IPS-11a (cell line): ENCODE results near the gene CDK5RAP2.
"Not testable (repeated sequence)": the region's sequence is repeated elsewhere in the genome, so short reads cannot be mapped to it uniquely, and the experiment has no call there.

Source experiments
- H3K4me3 ChIP-seq: one replicate; pipeline ENCODE4 v1.5.1; 2013; ENCODE audit warnings: low read depth, low read length, control low read depth

Gene CDK5RAP2

DNA sequence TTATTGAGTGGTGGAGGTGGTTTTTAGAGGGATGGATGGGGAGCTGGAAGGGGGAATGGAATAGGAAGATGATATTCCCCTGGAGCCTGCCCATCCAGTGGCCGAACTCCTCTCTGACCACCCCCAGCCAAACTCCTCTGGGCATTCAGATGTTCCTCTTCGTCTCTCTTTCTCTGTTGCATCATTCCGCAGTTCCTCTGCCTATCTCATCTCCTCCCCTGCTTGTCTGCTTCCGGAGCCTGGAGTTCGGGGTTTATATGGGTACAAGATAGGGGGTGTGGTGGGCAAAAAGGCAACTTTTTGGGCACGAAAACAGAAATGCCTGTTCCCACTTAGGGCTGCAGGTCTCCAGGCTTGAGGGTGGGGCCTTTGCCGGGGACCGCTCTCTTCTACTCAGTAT, 12.2 kb upstream of the CDK5RAP2 start:
- H3K4me3 ChIP-seq = no peak overlapping the region

DNA sequence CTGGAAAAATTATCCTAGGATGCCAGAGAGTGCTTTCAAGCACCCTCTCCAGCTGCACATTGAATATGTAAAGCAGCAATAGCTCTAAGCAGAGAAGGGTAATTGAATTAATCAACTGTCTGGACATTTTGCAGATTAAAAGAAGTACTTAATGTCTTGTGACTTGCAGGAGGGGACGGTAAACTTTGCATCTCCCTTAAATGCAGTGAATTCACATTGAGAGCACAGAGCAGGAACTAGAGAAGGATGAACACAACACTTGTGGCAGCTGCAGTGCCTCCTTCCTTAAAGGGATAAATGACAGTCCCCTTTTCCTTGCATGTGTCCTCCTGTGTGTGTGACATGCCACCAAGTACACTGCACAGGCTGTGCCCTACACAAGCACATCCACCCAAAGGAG, 7.4 kb upstream of the CDK5RAP2 start:
- no peak overlapping the region for H3K4me3 ChIP-seq

DNA sequence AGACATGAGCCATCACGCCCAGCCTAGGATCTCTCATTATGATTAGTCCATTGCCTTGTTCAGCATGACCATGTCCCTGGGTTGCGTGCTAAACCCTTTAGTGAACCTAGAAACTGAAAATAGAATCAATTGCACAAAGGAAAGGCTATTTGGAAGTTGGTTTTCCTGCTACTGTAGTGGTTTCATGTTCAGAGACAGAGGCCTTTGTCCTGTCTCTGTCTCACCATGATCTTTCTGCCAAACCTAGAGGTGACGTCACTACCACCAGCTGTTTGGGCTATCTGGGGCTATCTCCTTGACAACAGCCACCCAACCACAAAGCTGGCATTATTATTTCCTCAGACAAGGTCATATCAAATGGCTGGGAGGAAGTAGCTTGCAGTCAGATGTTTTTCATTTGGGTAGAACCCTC, 4.0 kb upstream of the CDK5RAP2 start:
- no peak overlapping the region for H3K4me3 ChIP-seq

DNA sequence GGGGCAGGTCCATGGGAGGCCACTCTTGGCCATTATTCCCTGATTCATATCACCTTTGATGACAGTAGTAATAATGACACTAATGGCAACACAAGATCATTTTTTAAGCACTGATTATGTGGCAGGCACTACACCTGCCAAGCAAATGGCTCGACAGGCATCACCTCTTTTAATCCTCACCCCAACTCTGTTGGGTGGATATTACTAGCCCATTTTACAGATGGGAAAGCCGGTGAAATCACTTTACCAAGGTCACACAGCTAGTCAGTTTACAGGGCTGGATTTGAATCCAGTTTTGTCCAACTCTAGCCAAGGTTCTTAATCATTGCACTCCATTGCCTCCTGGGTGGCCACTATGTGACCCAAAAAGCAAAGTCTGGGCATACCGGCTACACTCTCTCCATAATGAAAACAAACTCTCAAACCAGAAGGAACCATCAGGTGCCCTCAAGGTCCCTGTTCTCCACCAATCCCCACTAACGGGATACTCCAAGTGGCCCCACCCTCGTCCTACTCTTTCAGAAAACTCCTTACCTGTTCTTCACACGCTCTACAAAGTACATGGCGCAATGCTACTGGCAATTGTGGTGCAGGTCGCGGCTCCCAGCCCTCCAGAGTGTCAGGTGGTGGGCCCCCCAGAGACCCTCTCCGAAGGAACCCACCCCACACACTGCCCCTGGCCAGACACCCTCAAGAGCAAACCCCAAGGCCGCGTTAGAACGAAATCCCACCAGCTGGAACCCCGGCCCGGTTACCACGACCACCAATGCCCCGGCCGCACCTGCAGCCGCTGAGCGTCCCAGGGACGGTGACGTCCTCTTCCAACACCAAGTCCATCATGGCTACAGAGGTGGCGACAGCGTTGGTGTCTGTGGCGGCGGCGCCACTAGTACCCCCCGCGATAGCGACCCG, 572 bp downstream of the CDK5RAP2 start:
- H3K4me3 ChIP-seq = peak overlapping the region; percentile 89

DNA sequence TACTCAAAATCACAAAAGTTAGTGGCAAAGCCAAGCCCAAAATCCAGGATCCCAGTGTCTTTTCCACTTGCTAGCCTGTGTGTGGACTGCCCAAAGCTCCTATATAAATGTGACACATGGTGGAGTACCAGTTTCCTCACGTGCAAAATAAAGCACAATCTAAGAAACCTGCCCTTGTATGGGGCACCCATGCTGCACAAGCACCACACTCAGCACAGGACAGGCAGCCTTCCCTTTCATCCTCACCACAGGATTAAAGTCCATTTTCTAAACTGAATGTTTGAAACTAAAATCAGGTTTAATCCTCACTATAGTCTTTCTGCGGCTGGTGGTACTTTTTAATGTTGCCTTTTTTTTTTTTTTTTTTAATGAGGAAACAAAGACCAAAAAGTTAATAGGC, 5.5 kb downstream of the CDK5RAP2 start:
- H3K4me3 ChIP-seq = no peak overlapping the region

DNA sequence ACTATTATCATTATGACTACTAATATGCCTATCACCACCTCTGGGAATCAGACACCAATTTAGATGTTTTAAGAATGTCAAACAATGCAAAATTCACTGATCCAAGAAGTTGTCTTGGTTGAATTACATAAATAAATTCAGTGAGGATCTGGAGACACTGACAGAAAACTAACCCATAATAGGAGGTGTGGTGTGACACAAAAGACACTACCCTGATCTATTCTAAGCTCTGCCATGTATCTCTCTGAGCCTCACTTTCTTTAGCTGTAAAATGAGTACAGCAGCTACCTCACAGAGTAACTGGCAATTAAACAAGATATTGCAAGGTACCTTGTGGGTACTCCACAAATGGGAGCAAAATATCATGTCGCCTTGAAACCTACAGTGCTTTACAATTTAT, 7.5 kb downstream of the CDK5RAP2 start:
- H3K4me3 ChIP-seq = no peak overlapping the region

DNA sequence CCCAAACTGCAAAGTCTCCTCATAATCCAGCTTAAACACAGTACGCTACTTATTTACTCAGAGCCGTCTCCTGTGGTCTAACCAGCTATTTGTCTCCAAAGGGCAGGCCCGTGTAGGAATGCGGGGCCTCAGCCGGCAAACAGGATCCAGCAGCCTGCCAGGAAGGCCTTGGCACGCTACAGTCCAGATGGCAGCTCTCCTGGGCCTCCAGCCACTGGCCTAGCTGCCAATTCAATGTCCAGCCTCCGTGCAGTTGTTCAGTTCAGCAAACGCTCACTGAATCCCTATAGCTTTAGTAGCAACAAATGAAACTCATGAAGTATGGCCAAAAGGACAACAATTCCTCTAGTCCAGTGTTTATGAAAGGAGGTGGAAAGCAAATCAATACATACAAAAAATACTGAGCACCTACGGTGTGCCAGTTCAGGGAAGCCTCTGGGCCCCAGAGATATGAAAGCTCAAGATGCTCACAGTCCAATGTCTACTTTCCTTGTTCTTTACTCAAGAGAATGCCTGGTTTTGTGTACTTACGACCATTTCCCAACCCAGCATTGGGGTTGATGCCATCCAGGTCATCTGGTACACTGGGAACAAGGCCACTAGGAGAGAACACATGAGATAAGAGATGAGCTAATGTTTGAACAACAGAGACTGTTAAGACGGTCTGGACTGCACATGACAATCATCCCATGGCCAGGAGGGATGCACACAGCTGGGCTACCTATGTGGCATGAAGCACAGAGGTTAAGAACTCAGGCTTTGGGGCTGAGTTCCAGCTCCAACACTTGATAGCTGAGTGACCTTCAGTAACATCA, 8.3 kb downstream of the CDK5RAP2 start:
- no peak overlapping the region for H3K4me3 ChIP-seq

DNA sequence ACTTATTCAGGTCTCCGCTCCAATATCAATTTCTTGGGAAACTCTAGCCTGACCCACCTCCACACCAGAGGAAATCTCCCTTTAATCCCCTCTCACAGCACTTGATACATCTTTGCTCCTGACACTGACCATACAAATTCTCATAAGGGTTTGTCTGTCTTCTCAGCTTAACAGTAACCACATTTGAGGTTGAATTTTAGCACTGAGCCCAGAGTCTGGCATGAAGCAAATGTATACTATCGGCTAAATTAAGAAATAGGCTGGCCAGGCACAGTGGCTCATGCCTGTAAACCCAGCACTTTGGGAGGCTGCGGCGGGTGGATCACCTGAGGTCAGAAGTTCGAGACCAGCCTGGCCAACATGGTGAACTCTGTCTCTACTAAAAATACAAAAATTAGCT, 9.7 kb downstream of the CDK5RAP2 start:
- no peak overlapping the region for H3K4me3 ChIP-seq

DNA sequence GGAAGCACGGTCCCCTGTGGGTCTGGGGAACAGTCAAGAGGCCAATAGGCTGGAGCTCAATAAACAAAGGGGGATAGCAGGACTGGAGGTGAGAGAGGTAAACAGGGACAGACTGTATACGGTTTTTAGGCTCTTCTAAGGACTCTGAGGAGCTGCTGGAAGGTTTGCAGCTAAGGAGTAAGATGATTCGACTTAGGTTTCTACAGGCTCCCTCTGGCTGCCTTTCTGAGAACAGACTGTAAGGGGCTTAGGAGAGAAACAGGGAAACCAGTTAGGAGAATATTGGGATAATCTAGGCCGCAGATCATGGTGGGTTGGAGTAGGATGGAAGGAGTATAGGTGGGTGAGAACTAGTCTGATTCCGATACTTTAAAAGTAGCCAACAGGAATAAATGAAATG, 10.4 kb downstream of the CDK5RAP2 start:
- H3K4me3 ChIP-seq = no peak overlapping the region

DNA sequence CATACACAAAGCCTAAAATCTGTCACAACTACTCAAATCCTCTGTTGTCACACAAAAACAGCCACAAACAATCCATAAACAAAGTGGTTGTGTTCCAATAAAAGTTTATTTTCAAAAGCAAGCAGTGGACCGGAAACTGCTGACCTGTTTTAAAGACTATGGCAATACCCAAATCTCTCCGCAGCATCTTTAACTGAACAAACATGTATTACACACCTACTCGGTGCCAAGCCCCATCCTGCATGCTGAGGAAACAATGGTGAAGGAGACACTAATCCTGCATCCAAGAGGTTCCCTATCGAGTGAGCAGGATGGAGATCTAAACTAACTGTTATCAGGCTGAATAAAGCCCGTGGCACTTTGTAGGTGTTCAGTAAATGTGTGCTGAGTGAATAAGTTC, 11.2 kb downstream of the CDK5RAP2 start:
- H3K4me3 ChIP-seq = no peak overlapping the region

DNA sequence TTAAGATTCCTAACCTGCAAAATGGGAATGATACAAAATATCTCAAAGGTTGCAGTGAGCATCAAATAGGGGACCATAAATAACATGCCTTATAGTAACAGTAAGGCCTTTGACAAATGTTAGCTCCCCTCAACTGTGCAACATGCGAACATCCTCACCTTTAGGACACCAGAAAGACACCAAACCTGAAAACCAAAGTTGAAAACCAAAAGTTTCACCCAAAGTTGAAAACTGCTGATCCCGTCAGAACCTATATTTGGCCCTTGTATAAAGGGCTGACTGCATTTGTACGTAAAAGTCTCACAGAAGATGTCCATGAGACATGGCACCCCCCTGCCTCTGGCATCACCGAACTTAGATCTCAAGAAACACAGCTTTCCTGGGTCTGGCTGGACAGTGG, 12.1 kb downstream of the CDK5RAP2 start:
- H3K4me3 ChIP-seq = no peak overlapping the region

DNA sequence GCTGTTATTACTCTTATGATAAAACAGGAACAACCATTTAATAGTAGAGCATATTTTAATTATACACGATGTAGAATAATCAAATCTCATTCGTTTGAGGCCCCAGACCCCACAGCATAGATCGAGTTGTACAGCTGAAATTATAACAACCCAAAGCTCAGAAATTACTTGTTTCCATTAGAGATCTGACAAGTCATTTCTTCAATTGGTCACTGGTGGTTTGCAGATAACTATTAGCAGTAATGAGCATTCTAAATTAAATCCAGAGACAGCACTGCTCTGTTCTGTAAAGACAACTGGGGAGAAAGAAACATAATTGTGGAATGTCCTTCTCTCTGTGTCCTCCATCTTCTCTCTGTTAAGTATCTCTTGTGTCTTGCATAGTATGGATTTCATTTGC, 12.9 kb downstream of the CDK5RAP2 start:
- no peak overlapping the region for H3K4me3 ChIP-seq

DNA sequence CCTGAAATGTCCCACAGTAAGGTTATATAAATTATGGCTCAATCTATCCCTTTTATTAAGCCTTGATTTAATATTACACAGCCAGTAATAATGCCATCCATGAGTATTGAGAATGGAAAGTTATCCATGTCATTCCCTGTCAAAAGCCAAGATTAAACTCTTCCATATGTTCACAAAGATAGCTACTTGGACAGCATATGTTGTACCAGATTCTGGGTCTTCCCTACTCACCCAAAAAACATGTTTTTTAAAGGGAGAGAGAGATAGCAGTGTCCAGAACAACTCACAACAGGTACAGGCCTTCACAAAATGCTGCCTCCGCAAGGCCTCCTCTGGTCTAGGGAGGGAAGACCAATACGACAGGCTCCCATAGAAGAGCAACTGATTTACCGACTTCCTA, 15.4 kb downstream of the CDK5RAP2 start:
- no peak overlapping the region for H3K4me3 ChIP-seq

DNA sequence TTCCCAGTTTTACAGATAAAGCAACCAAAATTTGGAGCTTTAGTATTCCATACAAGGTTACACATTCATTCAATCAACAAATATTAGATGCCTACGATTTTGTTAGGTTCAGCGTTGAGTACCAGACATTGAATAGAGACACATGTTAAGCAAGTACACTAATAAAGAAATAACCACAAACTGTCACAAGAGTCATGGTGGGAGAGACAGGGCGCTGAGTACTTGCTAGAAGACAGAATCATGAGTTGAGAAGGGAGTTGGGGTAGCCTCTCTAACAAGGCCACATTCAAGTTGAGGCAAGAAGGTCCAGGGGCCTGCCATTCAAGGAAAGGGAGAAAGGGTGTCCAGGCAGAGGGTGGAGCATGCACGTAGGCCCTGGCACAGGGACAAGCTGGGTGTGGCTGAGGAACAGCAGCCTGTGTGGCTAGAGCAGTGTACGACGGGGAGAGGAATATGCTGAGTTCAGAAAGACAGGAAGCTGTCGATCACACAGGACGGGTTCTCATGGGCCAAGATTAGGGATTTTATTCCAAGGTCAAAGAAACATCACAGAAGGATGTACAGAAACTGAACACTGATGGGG, 17.0 kb downstream of the CDK5RAP2 start:
- H3K4me3 ChIP-seq = no peak overlapping the region

DNA sequence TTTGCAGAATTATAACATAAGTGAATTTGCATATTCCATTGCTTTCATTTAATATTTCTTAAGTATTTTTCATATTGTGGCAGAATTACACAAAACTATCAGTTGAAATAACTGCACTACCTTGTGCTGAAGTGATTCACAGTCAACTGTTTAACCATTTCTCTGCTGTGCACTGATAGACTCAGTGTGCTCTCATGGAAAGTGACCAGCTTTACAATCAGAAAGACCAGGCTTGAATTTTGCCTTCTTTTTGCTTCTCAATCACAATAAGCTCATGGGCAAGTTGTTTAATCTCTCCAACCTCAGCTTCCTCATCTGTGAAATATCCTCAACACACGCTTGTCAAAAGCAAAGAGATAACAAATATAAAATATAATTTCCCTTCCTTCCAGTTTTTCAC, 18.3 kb downstream of the CDK5RAP2 start:
- no peak overlapping the region for H3K4me3 ChIP-seq

DNA sequence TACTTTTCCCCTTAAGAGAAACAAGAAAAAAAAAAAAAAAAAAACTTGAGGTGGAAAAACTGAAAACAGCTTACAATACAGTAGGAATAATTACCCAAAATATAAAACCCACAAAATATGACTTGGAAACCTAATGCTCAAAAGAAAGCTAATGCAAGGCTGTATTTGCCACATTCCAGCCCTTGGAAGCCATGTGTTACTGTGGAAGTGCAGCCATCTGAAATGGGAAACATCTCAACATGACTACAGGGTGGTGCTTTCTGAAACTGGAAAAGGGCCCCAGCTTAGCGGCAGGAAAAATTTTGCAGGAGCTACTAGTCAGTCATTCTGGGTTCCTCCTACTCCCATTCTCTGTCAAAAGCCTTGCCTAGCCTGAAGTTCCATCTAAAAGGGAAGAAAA, 20.4 kb downstream of the CDK5RAP2 start:
- H3K4me3 ChIP-seq = no peak overlapping the region

DNA sequence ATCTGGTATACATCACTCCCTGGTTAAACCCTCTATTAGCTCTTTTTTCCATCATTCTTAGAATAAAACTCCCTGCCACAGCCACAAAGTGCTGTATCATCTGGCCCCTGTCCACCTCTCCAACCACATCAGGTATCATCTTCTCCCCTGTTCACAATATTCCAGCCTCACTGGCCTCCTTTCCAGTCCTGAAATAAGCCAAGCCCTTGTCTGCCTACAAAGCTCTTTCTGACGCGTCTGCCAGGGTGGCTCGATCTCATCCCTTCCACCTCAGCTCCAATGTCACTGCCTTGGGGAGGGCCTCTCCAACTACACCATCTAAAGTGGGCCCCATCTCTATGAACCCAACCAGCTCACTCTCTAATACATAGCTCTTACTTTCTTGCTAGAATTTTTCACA, 21.5 kb downstream of the CDK5RAP2 start:
- H3K4me3 ChIP-seq = no peak overlapping the region

DNA sequence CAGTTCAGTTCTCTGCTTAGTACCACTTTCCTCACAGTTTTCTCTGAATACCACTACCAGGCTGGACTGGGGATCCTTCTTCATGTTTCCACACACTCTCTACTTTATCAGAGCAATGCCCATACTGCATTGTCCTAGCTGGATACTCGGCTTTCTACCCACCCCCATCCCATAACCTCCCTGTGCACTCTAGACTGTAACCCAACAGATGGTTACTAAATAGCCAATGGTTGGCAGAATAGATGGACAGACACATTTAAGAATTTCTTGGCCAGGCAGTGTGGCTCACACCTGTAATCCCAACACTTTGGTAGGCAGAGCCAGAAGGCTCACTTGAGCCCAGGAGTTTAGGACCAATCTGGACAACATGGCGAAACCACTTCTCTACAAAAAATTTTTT, 22.8 kb downstream of the CDK5RAP2 start:
- H3K4me3 ChIP-seq = no peak overlapping the region

DNA sequence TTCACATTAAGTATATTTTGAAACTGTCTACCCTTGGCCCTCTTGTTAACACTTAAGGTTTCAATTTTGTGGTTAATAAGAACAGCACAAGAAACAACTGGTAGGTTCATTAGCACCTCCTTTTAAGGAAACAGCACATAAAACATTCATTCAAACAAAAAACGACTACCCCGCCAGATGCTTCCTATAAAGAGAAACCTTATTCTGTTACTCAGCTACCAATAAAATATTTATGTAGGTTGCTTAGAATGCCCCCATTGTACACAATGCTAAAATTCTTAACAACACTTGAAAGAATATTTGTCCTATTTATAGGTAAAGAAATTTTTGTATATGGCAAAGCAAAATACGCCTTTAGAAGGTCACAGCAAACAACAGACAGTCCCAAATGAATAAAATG, 23.2 kb downstream of the CDK5RAP2 start:
- no peak overlapping the region for H3K4me3 ChIP-seq

DNA sequence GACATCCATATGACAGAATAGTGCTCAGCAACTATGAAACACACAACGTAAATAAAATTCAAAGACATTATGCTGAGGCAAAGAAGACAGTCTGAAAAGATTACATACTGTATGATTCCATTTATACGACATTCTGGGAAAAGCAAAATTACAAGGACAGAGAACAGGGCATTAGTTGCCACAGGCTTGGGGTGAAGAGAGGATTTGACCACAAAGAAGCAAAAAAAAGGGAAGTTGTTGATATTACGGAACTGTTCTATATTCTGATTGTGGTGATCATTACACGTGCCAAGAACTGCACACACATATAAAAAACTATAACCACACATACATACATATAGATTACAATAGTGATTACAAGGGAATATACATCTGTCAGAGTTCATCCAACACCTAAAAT, 24.1 kb downstream of the CDK5RAP2 start:
- no peak overlapping the region for H3K4me3 ChIP-seq

DNA sequence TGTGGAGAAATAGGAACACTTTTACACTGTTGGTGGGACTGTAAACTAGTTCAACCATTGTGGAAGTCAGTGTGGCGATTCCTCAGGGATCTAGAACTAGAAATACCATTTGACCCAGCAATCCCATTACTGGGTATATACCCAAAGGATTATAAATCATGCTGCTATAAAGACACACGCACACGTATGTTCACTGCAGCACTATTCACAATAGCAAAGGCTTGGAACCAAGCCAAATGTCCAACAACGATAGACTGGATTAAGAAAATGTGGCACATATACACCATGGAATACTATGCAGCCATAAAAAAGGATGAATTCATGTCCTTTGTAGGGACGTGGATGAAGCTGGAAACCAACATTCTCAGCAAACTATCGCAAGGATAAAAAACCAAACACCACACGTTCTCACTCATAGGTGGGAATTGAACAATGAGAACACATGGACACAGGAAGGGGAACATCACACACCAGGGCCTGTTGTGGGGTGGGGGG, 27.7 kb downstream of the CDK5RAP2 start:
- H3K4me3 ChIP-seq = not testable (repeated sequence)
